PFSK-1 (cell line): ENCODE results near the gene SCMH1.

Experiments used
- FOXP2 ChIP-seq: optimal IDR thresholded peaks from 2 replicates; pipeline ENCODE3; 2011; ENCODE audit warnings: borderline replicate concordance, control low read depth, inconsistent platforms; ENCODE audit not compliant: insufficient read depth; ENCODE audit errors: extremely low read length, extremely low read depth
- POLR2AphosphoS5 ChIP-seq: IDR thresholded peaks from 2 replicates; pipeline ENCODE4 v1.6.1; 2012; ENCODE audit warnings: low read depth, mild to moderate bottlenecking, control low read depth, low read length, moderate library complexity
- SIN3A ChIP-seq: IDR thresholded peaks from 2 replicates; pipeline ENCODE4 v1.6.1; 2012; ENCODE audit warnings: mild to moderate bottlenecking, low read length, moderate library complexity, borderline replicate concordance; ENCODE audit not compliant: insufficient read depth
- TAF1 ChIP-seq: IDR thresholded peaks from 2 replicates; pipeline ENCODE4 v1.6.1; 2012; ENCODE audit warnings: low read length, control low read depth, borderline replicate concordance; ENCODE audit not compliant: insufficient read depth
- TF ChIP-seq, protein P1 (sequence below), 2 experiments: IDR thresholded peaks; 2 replicates each; pipeline versions ENCODE4 v1.6.1 to v1.8.0; 2011 to 2012; ENCODE audit warnings: low read depth in 2 of 2, low read length in 2 of 2, control low read depth in 1 of 2, inconsistent platforms in 1 of 2, mild to moderate bottlenecking in 1 of 2, moderate library complexity in 1 of 2; ENCODE audit not compliant: insufficient read depth in 1 of 2

SCMH1 gene

DNA sequence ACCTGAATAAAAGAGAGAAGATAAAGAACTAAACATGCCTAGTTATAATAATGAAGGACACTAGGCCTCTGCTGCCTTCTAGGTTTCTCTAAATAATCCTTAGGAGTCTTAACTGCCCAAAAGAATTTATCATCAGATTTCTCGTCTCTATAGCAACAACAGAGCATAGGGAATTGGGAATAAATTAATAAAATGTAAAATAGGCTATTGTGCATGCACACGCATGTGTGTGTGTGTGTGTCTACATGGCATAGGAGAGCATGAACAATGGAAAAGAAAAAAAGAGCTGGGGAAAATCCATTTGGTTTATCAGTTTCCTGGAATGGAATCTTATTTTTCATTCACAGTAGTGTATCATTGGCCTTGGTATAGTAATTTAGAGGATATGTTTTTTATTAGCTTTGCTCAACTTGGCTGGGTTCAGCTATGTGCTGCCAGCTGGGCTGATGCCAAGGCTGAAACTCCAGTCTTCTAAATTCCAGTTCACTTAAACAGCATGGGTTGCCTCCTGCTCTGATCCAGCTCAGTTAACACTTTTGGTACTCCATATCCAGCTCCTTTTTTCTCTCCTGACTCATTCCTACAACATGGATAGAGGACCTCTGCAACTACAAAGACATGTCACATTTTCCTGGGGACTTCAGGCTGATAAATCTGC is 140.0 kb downstream of the SCMH1 start:
- TF ChIP-seq SIN3A (no peak), FOXP2 (no peak), TAF1 (no peak), POLR2AphosphoS5 (no peak)
- TF ChIP-seq, protein P1, sequence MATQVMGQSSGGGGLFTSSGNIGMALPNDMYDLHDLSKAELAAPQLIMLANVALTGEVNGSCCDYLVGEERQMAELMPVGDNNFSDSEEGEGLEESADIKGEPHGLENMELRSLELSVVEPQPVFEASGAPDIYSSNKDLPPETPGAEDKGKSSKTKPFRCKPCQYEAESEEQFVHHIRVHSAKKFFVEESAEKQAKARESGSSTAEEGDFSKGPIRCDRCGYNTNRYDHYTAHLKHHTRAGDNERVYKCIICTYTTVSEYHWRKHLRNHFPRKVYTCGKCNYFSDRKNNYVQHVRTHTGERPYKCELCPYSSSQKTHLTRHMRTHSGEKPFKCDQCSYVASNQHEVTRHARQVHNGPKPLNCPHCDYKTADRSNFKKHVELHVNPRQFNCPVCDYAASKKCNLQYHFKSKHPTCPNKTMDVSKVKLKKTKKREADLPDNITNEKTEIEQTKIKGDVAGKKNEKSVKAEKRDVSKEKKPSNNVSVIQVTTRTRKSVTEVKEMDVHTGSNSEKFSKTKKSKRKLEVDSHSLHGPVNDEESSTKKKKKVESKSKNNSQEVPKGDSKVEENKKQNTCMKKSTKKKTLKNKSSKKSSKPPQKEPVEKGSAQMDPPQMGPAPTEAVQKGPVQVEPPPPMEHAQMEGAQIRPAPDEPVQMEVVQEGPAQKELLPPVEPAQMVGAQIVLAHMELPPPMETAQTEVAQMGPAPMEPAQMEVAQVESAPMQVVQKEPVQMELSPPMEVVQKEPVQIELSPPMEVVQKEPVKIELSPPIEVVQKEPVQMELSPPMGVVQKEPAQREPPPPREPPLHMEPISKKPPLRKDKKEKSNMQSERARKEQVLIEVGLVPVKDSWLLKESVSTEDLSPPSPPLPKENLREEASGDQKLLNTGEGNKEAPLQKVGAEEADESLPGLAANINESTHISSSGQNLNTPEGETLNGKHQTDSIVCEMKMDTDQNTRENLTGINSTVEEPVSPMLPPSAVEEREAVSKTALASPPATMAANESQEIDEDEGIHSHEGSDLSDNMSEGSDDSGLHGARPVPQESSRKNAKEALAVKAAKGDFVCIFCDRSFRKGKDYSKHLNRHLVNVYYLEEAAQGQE (IDR thresholded peaks at IDR 0.05; ENCODE audit: insufficient read depth in 1 of 2, low read depth in 2 of 2, low read length in 2 of 2): no peak

DNA sequence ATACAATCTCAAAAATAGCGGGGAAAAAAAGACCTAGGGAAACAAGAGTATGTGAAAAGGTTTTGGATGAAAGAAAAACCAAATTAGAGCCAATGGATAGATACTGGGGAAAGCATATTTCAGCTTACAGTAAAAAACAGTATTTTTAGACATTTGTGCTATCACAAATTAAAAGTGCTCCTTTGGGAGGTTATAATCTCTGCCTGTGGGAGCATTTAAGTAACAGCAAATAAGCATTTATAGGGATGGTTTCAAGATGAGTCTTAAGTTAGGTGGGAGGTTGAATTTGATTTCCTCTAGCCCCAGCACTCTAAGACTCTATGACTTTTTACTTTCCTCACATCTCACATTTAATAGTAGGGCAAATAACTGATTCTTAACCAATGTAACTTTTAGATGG is 141.0 kb downstream of the SCMH1 start:
- TF ChIP-seq SIN3A (no peak), POLR2AphosphoS5 (no peak)
- TF ChIP-seq, protein P1 (IDR thresholded peaks at IDR 0.05; ENCODE audit: insufficient read depth in 1 of 2, low read depth in 2 of 2, low read length in 2 of 2): no peak

DNA sequence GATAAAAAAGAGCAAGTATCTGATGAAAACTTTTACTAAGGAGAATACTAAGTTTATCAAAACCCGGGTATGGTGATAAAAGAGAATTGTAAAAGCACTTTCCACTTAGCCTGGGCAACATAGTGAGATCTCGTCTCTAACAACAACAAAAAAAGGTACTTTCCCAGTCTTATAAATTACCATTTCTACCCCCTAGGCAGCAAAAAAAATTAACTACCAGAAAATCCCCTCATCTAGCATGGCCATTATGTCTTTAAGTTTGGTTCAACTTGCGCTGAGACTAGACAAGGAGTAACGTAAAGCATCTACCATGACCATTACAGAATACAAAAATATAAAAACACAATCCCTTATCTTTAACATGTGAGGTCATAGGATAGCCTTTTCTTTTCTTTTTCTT is 141.9 kb downstream of the SCMH1 start:
- TF ChIP-seq FOXP2 (no peak), POLR2AphosphoS5 (no peak), SIN3A (no peak), TAF1 (no peak)
- TF ChIP-seq, protein P1 (IDR thresholded peaks at IDR 0.05; ENCODE audit: insufficient read depth in 1 of 2, low read depth in 2 of 2, low read length in 2 of 2): no peak

DNA sequence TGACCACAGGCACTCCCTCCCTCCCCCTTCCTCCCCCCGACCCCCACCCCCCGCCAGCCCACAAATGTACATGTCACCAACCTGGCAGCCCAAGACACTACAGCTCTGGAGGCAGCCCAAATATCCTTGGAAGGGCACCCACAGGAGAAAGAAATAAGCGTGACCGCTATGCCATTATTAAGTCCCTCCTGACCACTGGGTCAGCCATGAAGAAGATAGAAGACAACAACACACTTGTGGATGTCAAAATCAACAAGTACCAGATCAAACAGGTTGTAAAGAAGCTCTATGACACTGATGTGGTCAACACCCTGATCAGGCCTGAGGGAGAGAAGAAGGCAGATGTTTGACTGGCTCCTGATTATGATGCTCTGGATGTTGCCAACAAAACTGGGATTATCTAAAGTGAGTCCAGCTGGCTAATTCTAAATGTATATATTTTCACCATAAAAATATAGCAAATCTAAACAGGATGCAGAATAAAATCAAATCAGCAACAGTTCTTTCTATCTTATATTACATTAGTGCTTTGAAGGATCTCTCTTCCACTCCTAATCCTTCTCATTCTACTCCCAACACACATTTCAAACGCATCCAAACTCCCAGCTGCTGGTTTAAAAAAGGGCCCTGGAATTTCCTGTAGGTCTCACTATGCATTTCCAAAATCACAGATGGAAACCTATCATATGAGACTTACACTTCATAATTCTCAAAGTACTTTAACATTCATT is 143.2 kb downstream of the SCMH1 start:
- no peak for TF ChIP-seq TAF1
- TF ChIP-seq FOXP2: no peak
- TF ChIP-seq, protein P1 (IDR thresholded peaks at IDR 0.05; ENCODE audit: insufficient read depth in 1 of 2, low read depth in 2 of 2, low read length in 2 of 2): no peak
- no peak for TF ChIP-seq POLR2AphosphoS5
- TF ChIP-seq SIN3A: no peak
